ENCODE data around the gene MT1M. TPM values are rescaled to one million over a fixed set of nuclear protein-coding genes. Genes with fewer than 3 reads are reported as not detected.
A peak's percentile ranks its signal among the peaks of the same experiment; 100 is the strongest.

The MT1M gene
- total RNA-seq, 3 donors from 2014 or later (not counting 1 experiment from before 2014, with no cell fraction given) = not detected

GRCh38 chr16:56682703-56683397 lies 50.4 kb downstream of the MT1M start:
- peaks cover 9 to 17% of the 10 kb centered on the region in 2 donors for H3K4me1 Mint-ChIP-seq
- peak overlapping the region; percentile 64 to 88 for H3K27ac Mint-ChIP-seq
- H3K27ac ChIP-seq (ENCODE audit: low read length) = peak overlapping the region; percentile 48
- no peaks in the 10 kb centered on the region for H3K27me3 ChIP-seq (ENCODE audit: control insufficient read depth, insufficient read depth, low read length)
- ATAC-seq (peak in 1 of 3 donors; percentile 2), DNase-seq (no peak)
- no peaks in the 10 kb centered on the region for H3K27me3 Mint-ChIP-seq (ENCODE audit: low read depth in 2 of 2)
- no peaks in the 10 kb centered on the region for H3K36me3 ChIP-seq (ENCODE audit: control insufficient read depth, insufficient read depth, low read length)
- no peak for TF ChIP-seq CTCF (IDR thresholded peaks at IDR 0.05)
- H3K36me3 Mint-ChIP-seq = no peaks in the 10 kb centered on the region
- no peaks in the 10 kb centered on the region for H3K9me3 Mint-ChIP-seq
- peak overlapping the region; percentile 52 for H3K4me3 ChIP-seq (ENCODE audit: low read length)
- intact Hi-C loops (cut with micrococcal nuclease) = loop anchor here (1.0 kb wide), 2 partner anchors 75 to 232 kb away; partner anchors contain the start of genes MT2A, NUDT21 and OGFOD1
- peak overlapping the region; percentile 94 for H3K4me3 Mint-ChIP-seq
- WGBS (ENCODE audit: insufficient coverage) = 40% methylated on average over 8 of the region's 8 CpGs
- H3K9me3 ChIP-seq (ENCODE audit: control insufficient read depth, insufficient read depth, low read length) = no peaks in the 10 kb centered on the region
- H3K4me1 ChIP-seq (ENCODE audit: control insufficient read depth, insufficient read depth, low read length) = peaks cover 20% of the 10 kb centered on the region

Other genes with a start within 250 kb of the MT1M start
- gene AMFR, start 207.1 kb upstream of the MT1M start, total RNA-seq = 10 to 100 TPM; 58.4 to 87.1 (median 71.7) TPM
- gene NUDT21, start 181.3 kb upstream of the MT1M start, total RNA-seq = 100 to 1,000 TPM in 1 of 3 donors, 10 to 100 TPM in 2; 78.1 to 108 (median 90.0) TPM
- gene OGFOD1, start 181.1 kb upstream of the MT1M start, total RNA-seq = 10 to 100 TPM; 12.7 to 20.6 (median 13.1) TPM
- gene BBS2, start 112.6 kb upstream of the MT1M start, total RNA-seq = 10 to 100 TPM; 36.8 to 40.3 (median 38.2) TPM
- gene MT4, start 67.6 kb upstream of the MT1M start, total RNA-seq = not detected
- gene MT3, start 43.1 kb upstream of the MT1M start, total RNA-seq = not detected
- gene MT2A, start 24.1 kb upstream of the MT1M start, total RNA-seq = 10 to 100 TPM; 33.0 to 81.5 (median 70.6) TPM
- 1 to 10 TPM in 1 of 3 donors, under 1 TPM in 1, not detected in 1; 0.40 to 3.2 TPM for gene MT1E, start 6.9 kb upstream of the MT1M start, total RNA-seq
- not detected for gene MT1A, start 6.0 kb downstream of the MT1M start, total RNA-seq
- not detected for gene MT1B, start 19.2 kb downstream of the MT1M start, total RNA-seq
- gene MT1F, start 25.3 kb downstream of the MT1M start, total RNA-seq = 1 to 10 TPM; 3.8 to 8.0 (median 5.4) TPM
- gene MT1G, start 35.4 kb downstream of the MT1M start, total RNA-seq = 1 to 10 TPM in 1 of 3 donors, under 1 TPM in 1, not detected in 1; 0.80 to 1.5 TPM
- gene MT1H, start 37.2 kb downstream of the MT1M start, total RNA-seq = not detected
- gene MT1X, start 49.8 kb downstream of the MT1M start, total RNA-seq = 10 to 100 TPM; 17.6 to 23.1 (median 20.0) TPM
- gene NUP93, start 97.5 kb downstream of the MT1M start, total RNA-seq = 10 to 100 TPM; 83.7 to 88.8 (median 87.9) TPM
- gene SLC12A3, start 232.5 kb downstream of the MT1M start, total RNA-seq = not detected

Measured in natural killer cell (primary cell).